HK-2 (cell line): ENCODE data around the gene DKC1.
A peak's percentile ranks its signal among the peaks of the same experiment; 100 is the strongest.

Experiments used
- DNase-seq: peaks from one replicate; pipeline ENCODE4 v3.0.0-alpha.2; 2018; ENCODE audit not compliant: unreplicated experiment

The DKC1 gene

GRCh38 chrX:154737136-154737535 lies 25.5 kb upstream of the DKC1 start:
- DNase-seq = no peak

- DNase-seq = no peak
Measured at GRCh38 chrX:154738011-154738738, 24.5 kb upstream of the DKC1 start.

GRCh38 chrX:154739952-154740465 lies 22.7 kb upstream of the DKC1 start:
- DNase-seq = no peak

GRCh38 chrX:154742613-154743012 lies 20.1 kb upstream of the DKC1 start:
- no peak for DNase-seq

- peak; percentile 18 for DNase-seq
Measured at GRCh38 chrX:154748712-154749339, 13.8 kb upstream of the DKC1 start.

GRCh38 chrX:154749856-154750255 lies 12.8 kb upstream of the DKC1 start:
- no peak for DNase-seq

GRCh38 chrX:154750301-154751202 lies 12.1 kb upstream of the DKC1 start, which contains the start of gene GAB3:
TSS of gene GAB3 (minus strand) at chrX:154751077. CDS start at chrX:154751025, 52 bp downstream.
- peak; percentile 33 for DNase-seq

- DNase-seq = no peak
Measured at GRCh38 chrX:154751203-154751668, 11.4 kb upstream of the DKC1 start.

- no peak for DNase-seq
Measured at GRCh38 chrX:154751669-154752271, 10.9 kb upstream of the DKC1 start.

GRCh38 chrX:154758696-154759095 lies 4.0 kb upstream of the DKC1 start:
- DNase-seq = no peak

- no peak for DNase-seq
Measured at GRCh38 chrX:154761977-154762536, 607 bp upstream of the DKC1 start.

GRCh38 chrX:154774622-154775021 lies 12.0 kb downstream of the DKC1 start:
- DNase-seq = no peak

- DNase-seq = peak; percentile 44
Measured at GRCh38 chrX:154775419-154776349, 13.0 kb downstream of the DKC1 start.

- DNase-seq = no peak
Measured at GRCh38 chrX:154776753-154777152, 14.1 kb downstream of the DKC1 start.

- no peak for DNase-seq
Measured at GRCh38 chrX:154779261-154779660, 16.6 kb downstream of the DKC1 start.

GRCh38 chrX:154780968-154781367 lies 18.3 kb downstream of the DKC1 start:
- DNase-seq = no peak

- no peak for DNase-seq
Measured at GRCh38 chrX:154784149-154784995, 21.7 kb downstream of the DKC1 start.

GRCh38 chrX:154785716-154786115 lies 23.1 kb downstream of the DKC1 start:
- no peak for DNase-seq

GRCh38 chrX:154791467-154791866 lies 28.8 kb downstream of the DKC1 start:
- no peak for DNase-seq
